ENCODE measurements around the gene C6orf15. TPM values are rescaled to one million over a fixed set of nuclear protein-coding genes. Genes with fewer than 3 reads are reported as not detected.

C6orf15 gene
- total RNA-seq, 4 donors from 2014 or later: not detected

DNA sequence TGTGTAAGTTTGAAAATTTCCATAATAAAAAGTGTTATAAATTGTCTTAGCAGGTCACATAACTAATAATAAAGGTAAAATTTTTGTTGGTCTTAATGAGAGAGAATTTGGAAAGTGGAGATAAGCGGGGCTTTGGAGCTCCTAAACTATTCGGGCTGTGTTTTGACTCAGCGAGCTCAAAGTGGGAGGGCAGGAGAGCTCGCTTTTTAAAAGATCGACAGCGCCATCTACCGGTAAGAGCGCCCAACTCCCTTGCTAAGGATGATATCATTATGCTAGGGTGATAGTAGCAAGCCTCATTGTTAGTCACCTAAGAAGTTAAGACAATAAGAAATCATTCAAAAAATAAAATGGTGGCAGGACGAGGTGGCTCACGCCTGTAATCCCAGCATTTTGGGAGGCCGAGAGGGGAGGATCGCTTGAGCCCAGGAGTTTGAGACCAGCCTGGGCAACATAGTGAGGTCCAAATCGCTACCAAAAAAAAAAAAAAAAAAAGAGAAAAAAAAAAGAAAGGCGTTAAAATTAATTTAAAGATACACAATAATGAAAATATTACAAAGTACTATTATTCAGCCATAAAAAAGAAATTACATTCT, 24.8 kb downstream of the C6orf15 start:
- H3K4me1 ChIP-seq: peaks cover 0 to 24% (median 0%) of the 10 kb centered on the region in 4 donors
- no peak overlapping the region for H3K4me3 ChIP-seq
- in situ Hi-C loops (cut with MboI; ENCODE audit: low pct_ligation_motif_present in 1 of 4, low pct_unique_long_range_greater_than_20kb in 1 of 4, low sequenced_read_pairs in 3 of 4) (loop anchor here in 1 of 4 donors (10.0 to 25.0 kb wide), 2 partner anchors 263 to 625 kb away; no protein-coding TSS in a partner anchor), intact Hi-C loops (cut with DNase I; ENCODE audit: low total_unique reads) (loop anchor here (10.0 kb wide), 1 partner anchor 253 kb away; no protein-coding TSS in a partner anchor)
- no peaks in the 10 kb centered on the region for H3K9me3 ChIP-seq
- DNase-seq: peak; percentile 89
- H3K27me3 ChIP-seq: peaks cover 5% of the 10 kb centered on the region
- 10 to 11% methylated on average over 14 of the region's 14 CpGs for WGBS, 2 donors (ENCODE audit: low coverage in 1 of 2)
- H3K27ac ChIP-seq: peak overlapping the region in 1 of 4 donors; percentile 7
- TF ChIP-seq EP300 (IDR thresholded peaks at IDR 0.05; ENCODE audit: low read depth) (no peak), POLR2A (IDR thresholded peaks at IDR 0.05) (no peak), POLR2AphosphoS5 (IDR thresholded peaks at IDR 0.05) (no peak)
- TF ChIP-seq, protein P1, sequence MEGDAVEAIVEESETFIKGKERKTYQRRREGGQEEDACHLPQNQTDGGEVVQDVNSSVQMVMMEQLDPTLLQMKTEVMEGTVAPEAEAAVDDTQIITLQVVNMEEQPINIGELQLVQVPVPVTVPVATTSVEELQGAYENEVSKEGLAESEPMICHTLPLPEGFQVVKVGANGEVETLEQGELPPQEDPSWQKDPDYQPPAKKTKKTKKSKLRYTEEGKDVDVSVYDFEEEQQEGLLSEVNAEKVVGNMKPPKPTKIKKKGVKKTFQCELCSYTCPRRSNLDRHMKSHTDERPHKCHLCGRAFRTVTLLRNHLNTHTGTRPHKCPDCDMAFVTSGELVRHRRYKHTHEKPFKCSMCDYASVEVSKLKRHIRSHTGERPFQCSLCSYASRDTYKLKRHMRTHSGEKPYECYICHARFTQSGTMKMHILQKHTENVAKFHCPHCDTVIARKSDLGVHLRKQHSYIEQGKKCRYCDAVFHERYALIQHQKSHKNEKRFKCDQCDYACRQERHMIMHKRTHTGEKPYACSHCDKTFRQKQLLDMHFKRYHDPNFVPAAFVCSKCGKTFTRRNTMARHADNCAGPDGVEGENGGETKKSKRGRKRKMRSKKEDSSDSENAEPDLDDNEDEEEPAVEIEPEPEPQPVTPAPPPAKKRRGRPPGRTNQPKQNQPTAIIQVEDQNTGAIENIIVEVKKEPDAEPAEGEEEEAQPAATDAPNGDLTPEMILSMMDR (IDR thresholded peaks at IDR 0.05): peak; percentile 72 to 80 (median 79)
- H3K36me3 ChIP-seq: no peaks in the 10 kb centered on the region

DNA sequence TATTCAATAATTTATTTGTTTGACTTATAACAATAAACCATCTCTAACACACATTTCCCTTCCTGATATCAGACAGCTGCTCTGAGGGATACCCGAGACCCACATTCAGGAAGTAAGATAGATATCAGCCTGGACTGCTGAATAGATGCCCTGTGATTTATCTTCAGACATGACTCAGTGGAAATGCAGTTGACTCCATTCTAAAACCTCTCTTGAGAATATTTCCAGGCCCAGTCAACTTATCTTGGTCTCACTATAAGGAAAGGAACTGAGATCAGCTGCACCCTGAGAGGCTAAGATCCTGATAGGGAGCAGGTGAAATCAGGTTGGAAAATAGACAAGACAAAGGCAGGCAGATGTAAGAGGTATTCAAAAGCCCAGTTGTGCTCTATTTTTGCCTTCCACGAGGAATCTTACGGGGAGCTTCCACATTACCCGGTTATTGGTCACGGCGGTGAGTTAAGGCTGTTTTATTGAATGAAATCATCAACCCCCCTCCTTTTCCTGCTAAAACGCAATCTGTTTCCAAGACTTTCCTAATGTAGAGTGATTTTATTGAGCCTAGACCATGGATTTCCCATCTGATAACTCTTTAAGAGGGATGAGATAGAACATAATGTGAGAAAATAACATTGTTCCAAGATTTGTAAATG, 25.5 kb downstream of the C6orf15 start:
- 36 to 41% methylated on average over 6 to 7 of the region's 7 CpGs for WGBS, 2 donors (ENCODE audit: low coverage in 1 of 2)
- in situ Hi-C loops (cut with MboI; ENCODE audit: low pct_ligation_motif_present in 1 of 4, low pct_unique_long_range_greater_than_20kb in 1 of 4, low sequenced_read_pairs in 3 of 4) (loop anchor here in 1 of 4 donors (10.0 to 25.0 kb wide), 2 partner anchors 262 to 625 kb away; no protein-coding TSS in a partner anchor), intact Hi-C loops (cut with DNase I; ENCODE audit: low total_unique reads) (loop anchor here (10.0 kb wide), 1 partner anchor 252 kb away; no protein-coding TSS in a partner anchor)
- Histone ChIP-seq H3K36me3 (no peaks in the 10 kb centered on the region), H3K4me1 (peaks cover 0 to 18% (median 0%) of the 10 kb centered on the region in 4 donors), H3K4me3 (no peak overlapping the region), H3K27me3 (peaks cover 10% of the 10 kb centered on the region), H3K9me3 (no peaks in the 10 kb centered on the region), H3K27ac (peak overlapping the region in 1 of 4 donors; percentile 7)
- TF ChIP-seq POLR2AphosphoS5 (IDR thresholded peaks at IDR 0.05): no peak
- TF ChIP-seq, protein P1 (IDR thresholded peaks at IDR 0.05): no peak
- TF ChIP-seq POLR2A (IDR thresholded peaks at IDR 0.05): no peak
- no peak for TF ChIP-seq EP300 (IDR thresholded peaks at IDR 0.05; ENCODE audit: low read depth)
- no peak for DNase-seq

DNA sequence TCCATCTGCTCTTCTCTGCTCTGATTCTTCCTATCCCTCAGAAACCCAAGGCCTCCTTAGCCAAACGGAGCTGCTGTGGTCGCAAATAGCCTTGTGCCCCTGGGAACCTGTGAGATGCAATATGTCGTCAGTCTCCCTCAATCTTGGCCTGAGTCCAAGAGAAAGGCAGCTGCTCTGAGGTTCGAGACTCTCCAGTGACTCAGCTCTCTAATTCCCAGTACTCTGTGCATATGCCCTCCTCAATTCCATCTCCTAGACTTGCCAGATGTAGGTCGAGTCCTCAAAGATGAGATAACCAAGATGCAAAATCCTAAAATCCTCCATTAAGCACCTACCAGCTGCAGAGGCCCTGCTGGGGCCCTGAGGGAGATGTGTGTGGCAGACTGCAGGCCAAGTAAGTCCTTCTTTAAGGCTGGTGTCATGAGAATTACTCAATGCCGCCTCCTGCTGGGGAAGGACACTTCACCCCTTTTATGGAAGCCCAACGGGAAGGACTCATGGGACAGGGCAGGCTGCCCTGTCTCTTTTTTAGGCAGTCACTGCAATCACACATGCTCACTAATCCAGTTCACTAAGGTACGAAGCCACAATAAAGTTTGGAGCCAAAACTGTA, 28.5 kb downstream of the C6orf15 start:
- Histone ChIP-seq H3K4me3 (no peak overlapping the region), H3K9me3 (no peaks in the 10 kb centered on the region), H3K27ac (no peak overlapping the region), H3K4me1 (peaks cover 0 to 10% (median 0%) of the 10 kb centered on the region in 4 donors), H3K36me3 (no peaks in the 10 kb centered on the region), H3K27me3 (peaks cover 19% of the 10 kb centered on the region)
- intact Hi-C loops (cut with DNase I; ENCODE audit: low total_unique reads) (loop anchor here (10.0 kb wide), 1 partner anchor 249 kb away; no protein-coding TSS in a partner anchor), in situ Hi-C loops (cut with MboI; ENCODE audit: low pct_ligation_motif_present in 1 of 4, low pct_unique_long_range_greater_than_20kb in 1 of 4, low sequenced_read_pairs in 3 of 4) (loop anchor here in 1 of 4 donors (10.0 to 25.0 kb wide), 2 partner anchors 259 to 622 kb away; no protein-coding TSS in a partner anchor)
- peak; percentile 44 for DNase-seq
- 47 to 69% methylated on average over 2 to 8 of the region's 8 CpGs for WGBS, 2 donors (ENCODE audit: low coverage in 1 of 2)
- TF ChIP-seq POLR2AphosphoS5 (IDR thresholded peaks at IDR 0.05): no peak
- TF ChIP-seq EP300 (IDR thresholded peaks at IDR 0.05; ENCODE audit: low read depth): no peak
- TF ChIP-seq, protein P1 (IDR thresholded peaks at IDR 0.05): peak in 3 of 5 experiments; percentile 10 to 33 (median 29)

DNA sequence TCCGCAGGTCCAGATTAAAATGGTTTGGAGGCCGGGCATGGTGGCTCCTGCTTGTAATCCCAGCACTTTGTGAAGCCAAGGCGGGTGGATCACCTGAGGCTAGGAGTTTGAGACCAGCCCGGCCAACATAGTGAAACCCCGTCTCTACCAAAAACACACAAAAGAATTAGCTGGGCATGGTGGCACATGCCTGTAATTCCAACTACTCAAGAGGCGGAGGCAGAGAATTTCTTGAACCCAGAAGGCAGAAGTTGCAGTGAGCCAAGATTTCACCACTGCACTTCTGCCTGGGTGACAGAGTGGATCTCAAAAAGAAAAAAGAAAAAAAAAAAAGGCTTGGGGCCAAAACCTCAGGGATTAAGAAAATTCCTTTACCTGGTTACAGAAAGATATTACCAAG, 30.5 kb downstream of the C6orf15 start:
- H3K36me3 ChIP-seq: no peaks in the 10 kb centered on the region
- H3K27ac ChIP-seq: no peak overlapping the region
- no peak for TF ChIP-seq EP300 (IDR thresholded peaks at IDR 0.05; ENCODE audit: low read depth)
- no peak for TF ChIP-seq POLR2AphosphoS5 (IDR thresholded peaks at IDR 0.05)
- TF ChIP-seq, protein P1 (IDR thresholded peaks at IDR 0.05): no peak
- TF ChIP-seq POLR2A (IDR thresholded peaks at IDR 0.05): no peak
- DNase-seq: no peak
- peaks cover 0 to 4% (median 0%) of the 10 kb centered on the region in 4 donors for H3K4me1 ChIP-seq
- intact Hi-C loops (cut with DNase I; ENCODE audit: low total_unique reads): loop anchor here (10.0 kb wide), 1 partner anchor 247 kb away; no protein-coding TSS in a partner anchor
- peaks cover 19% of the 10 kb centered on the region for H3K27me3 ChIP-seq
- H3K9me3 ChIP-seq: no peaks in the 10 kb centered on the region
- H3K4me3 ChIP-seq: no peak overlapping the region
- in situ Hi-C loops (cut with MboI; ENCODE audit: low pct_ligation_motif_present in 1 of 4, low pct_unique_long_range_greater_than_20kb in 1 of 4, low sequenced_read_pairs in 3 of 4): loop anchor here in 1 of 4 donors (10.0 to 25.0 kb wide), 2 partner anchors 257 to 620 kb away; no protein-coding TSS in a partner anchor
- 84 to 100% methylated on average over 5 to 6 of the region's 6 CpGs for WGBS, 2 donors (ENCODE audit: low coverage in 1 of 2)
